Skeletal muscle tissue (tissue), 4 donors: ENCODE data around the gene EGR4. TPM values are rescaled to one million over a fixed set of nuclear protein-coding genes. Genes with fewer than 3 reads are reported as not detected.

Experiments
- H3K27ac ChIP-seq: one replicate; pipeline ENCODE4 v1.7.0; 2013; ENCODE audit warnings: mild to moderate bottlenecking, low read depth, low read length, inconsistent platforms
- H3K27me3 ChIP-seq, 3 donors: one replicate each; pipeline ENCODE4 v1.7.0; 2013; ENCODE audit warnings: low read length in 3 of 3; ENCODE audit not compliant: control insufficient read depth in 3 of 3, insufficient read depth in 3 of 3
- H3K36me3 ChIP-seq, 3 donors: one replicate each; pipeline ENCODE4 v1.7.0; 2013; ENCODE audit warnings: low read length in 3 of 3; ENCODE audit not compliant: control insufficient read depth in 3 of 3, insufficient read depth in 3 of 3
- H3K4me1 ChIP-seq, 3 donors: one replicate each; pipeline ENCODE4 v1.7.0; 2013; ENCODE audit warnings: low read length in 3 of 3, mild to moderate bottlenecking in 3 of 3; ENCODE audit not compliant: control insufficient read depth in 3 of 3, insufficient read depth in 3 of 3
- H3K4me3 ChIP-seq, 3 donors: one replicate each; pipeline ENCODE4 v1.7.0; 2013; ENCODE audit warnings: low read length in 3 of 3
- H3K9ac ChIP-seq, 3 donors: one replicate each; pipeline ENCODE4 v1.7.0; 2013; ENCODE audit warnings: low read length in 3 of 3, mild to moderate bottlenecking in 3 of 3, moderate library complexity in 2 of 3, low read depth in 1 of 3
- H3K9me3 ChIP-seq, 3 donors: one replicate each; pipeline ENCODE4 v1.7.0; 2013; ENCODE audit warnings: low read length in 3 of 3; ENCODE audit not compliant: control insufficient read depth in 3 of 3
- total RNA-seq: library from RNA; depleted of rRNA; stranded (reverse); fragments of >200 nt; gene quantifications from one replicate; pipeline ENCODE4 v1.2.3, GENCODE V29; 2014
- donor health status: Osteomylitis.

The EGR4 gene
- total RNA-seq, 1 donor from 2014 or later, result not detected

DNA sequence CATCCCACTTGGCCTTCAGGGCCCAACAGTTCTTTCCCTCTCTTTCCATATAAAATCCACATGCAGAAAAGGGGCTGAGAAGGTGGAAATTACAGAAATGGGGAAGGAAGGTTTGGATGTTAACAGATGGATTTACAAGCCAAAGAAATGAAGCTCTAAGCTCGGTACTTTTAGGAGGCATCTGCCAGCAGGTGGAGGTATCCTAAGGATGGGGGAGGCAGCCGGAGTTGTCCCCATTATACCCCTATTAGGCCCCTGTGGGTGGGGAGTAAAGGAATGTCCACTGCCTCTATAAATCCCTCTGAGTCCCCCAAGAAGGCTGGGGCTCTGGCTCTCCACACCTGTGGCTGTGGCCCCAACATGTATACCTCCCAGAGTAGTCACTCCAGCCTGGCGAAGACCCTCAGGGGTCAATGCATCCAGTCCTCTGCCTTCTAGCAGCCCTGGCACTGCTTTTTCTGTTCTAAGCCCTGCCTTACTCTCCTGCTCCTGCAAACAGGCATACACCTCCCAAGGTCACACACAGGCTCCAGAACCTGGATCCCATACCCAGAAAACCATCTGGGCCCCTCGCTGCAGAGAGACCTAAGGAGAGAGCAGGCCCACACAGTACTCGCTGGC, 10.3 kb downstream of the EGR4 start:
- Histone ChIP-seq H3K4me1 (peaks cover 4 to 9% (median 6%) of the 10 kb centered on the region in 3 donors), H3K4me3 (peak overlapping the region in 1 of 3 donors; percentile 52), H3K9me3 (no peaks in the 10 kb centered on the region), H3K9ac (no peak overlapping the region), H3K27ac (no peak overlapping the region), H3K36me3 (no peaks in the 10 kb centered on the region), H3K27me3 (peaks cover 34 to 38% (median 34%) of the 10 kb centered on the region in 3 donors)

DNA sequence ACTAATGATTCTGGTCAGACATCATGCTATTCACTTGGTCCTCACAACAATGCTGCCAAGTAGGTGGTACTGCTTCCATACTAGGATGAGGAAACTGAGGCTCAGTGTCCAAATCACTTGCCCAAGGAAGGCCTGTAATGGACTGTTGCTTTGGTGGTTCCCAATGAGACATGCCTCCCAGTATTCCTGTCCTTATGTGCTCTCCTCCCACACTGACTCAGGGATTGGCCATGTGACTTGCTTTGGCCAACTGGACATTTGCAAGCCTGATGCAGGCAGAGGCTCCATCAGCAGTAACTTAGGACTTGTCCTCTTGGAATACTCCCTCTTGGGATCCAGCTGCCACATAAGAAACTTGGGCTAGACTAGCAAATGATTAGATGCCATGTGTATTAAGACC, 12.1 kb downstream of the EGR4 start:
- Histone ChIP-seq H3K4me3 (no peak overlapping the region), H3K4me1 (peaks cover 4 to 9% (median 6%) of the 10 kb centered on the region in 3 donors), H3K27me3 (peaks cover 22 to 27% (median 22%) of the 10 kb centered on the region in 3 donors), H3K9me3 (no peaks in the 10 kb centered on the region), H3K36me3 (no peaks in the 10 kb centered on the region), H3K9ac (no peak overlapping the region), H3K27ac (no peak overlapping the region)

DNA sequence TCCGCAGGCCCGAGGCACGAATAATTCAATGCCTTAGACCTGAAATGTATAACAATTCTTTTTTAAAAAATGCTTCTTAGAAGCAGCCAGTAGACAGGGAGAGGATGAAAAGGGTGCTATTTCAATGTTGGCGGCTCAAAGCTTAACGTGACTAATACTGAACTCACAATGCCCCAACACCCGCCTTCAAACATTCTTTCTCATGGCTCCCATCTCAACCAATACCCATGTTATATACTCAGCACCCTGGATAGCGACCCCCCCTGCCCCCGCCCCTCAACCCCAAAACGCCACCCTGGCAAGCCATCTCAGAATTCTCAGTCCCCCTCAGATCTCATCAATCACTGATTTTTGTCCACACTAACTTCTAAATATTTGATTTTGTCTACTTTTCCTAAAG, 13.5 kb downstream of the EGR4 start:
- Histone ChIP-seq H3K4me1 (peaks cover 2 to 5% (median 4%) of the 10 kb centered on the region in 3 donors), H3K27ac (no peak overlapping the region), H3K27me3 (peaks cover 10 to 15% (median 11%) of the 10 kb centered on the region in 3 donors), H3K4me3 (no peak overlapping the region), H3K9ac (no peak overlapping the region), H3K36me3 (no peaks in the 10 kb centered on the region), H3K9me3 (no peaks in the 10 kb centered on the region)

DNA sequence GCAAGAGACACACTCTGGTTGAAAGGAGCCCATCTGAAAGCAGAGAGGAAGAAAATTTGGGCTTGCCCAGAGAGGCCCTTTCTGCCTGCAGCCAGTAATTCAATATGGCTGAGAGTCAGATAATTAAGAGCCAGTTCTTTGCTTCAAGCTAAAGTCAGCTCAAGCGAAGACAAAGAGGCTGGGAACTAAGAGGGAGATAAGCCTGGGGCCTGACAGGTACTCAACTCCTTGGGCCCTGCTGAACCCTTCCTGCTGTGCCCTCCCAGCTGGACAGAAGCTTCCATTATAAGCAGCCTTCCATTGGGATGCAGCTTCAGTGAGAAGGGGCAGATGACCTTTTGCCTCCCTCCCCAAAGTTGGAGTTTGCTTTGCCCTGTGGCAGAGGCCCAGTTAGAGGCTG, 21.1 kb downstream of the EGR4 start:
- H3K36me3 ChIP-seq, result no peaks in the 10 kb centered on the region
- no peak overlapping the region for H3K27ac ChIP-seq
- H3K27me3 ChIP-seq, result peaks cover 25 to 46% (median 33%) of the 10 kb centered on the region in 3 donors
- H3K4me1 ChIP-seq, result peaks cover 0 to 9% (median 4%) of the 10 kb centered on the region in 3 donors
- no peaks in the 10 kb centered on the region for H3K9me3 ChIP-seq
- H3K4me3 ChIP-seq, result no peak overlapping the region
- H3K9ac ChIP-seq, result no peak overlapping the region

DNA sequence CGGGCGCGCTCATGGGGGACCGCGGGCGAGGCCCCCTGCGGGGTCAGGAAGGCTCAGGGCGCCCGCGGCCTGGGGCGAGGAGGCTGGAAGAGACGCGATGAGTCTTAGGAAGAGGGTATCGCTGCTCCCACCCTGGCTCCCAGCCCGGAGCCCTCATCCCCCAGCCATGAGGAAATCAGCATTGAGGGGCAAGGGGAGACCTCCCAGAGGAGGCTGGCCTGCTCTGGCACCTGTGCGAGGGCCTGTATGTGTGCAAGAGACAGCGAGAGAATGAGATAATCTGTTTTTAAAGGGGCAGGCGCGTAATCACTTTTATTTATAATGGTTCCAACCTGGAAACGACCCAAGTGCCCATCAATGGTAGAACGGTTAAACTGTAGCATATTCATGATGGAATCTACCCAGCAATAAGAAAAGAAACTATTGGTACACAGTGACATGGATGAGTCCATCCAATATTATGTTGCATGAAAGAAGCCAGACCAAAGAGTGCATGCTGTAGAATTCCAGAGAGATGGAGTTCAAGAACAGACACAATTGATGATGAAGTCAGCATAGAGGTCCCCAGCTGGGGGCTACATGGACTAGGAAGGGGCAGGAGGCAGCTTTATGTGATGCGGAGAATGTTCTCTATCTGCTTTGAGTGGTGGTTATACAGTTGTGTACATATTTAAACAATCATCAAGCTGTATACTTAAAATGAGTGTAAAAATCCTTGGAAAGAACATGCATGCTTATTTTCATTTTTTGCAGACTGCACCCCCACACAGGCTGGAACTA, 23.5 kb downstream of the EGR4 start:
- Histone ChIP-seq H3K36me3 (no peaks in the 10 kb centered on the region), H3K9ac (no peak overlapping the region), H3K4me1 (peaks cover 0 to 9% (median 4%) of the 10 kb centered on the region in 3 donors), H3K27ac (no peak overlapping the region), H3K4me3 (no peak overlapping the region), H3K27me3 (peaks cover 39 to 62% (median 45%) of the 10 kb centered on the region in 3 donors), H3K9me3 (no peaks in the 10 kb centered on the region)

DNA sequence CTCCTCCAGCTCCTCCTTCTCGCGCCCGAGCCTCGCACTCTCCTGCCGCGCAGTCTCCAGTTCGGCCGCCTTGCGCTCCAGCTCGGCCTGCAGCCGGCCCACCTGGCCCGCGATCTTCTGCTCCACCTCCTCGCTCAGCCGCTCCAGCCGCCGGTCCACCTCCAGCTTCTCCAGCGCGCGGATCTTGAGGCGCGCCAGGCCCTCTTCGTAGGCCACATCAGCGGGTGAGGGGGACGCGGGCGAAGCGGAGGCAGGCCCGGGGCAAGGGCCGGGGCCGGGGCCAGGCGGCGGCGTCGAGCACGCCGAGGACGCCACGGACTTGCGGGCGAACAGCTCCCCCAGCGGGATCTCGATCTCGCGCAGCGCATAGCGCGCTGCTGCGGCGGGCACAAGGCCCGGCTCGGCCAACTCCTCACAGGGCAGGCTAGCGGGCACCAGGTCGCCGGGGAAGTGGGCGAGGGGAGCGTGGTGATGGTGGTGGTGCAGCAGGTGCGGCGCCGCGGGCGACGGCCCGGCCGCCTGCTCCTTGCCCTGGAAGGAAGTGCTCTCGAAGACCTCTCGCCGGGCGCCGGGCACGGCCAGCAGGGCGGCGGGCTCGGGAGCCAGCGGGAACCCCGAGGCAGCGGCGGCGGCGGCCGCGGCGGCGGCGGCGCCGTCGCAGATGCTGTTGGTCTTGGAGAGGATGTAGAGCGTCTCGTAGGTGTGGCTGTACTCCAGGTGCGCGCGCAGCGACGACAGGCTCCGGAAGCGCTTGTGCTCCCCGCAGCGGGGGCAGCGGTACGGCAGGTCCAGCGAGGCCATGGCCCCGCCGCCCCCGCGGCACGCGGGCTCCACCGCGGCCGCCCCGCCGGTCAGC, 24.3 kb downstream of the EGR4 start:
- Histone ChIP-seq H3K36me3 (no peaks in the 10 kb centered on the region), H3K4me3 (peak overlapping the region in 2 of 3 donors; percentile 29 to 36), H3K27ac (no peak overlapping the region), H3K27me3 (peaks cover 39 to 62% (median 45%) of the 10 kb centered on the region in 3 donors), H3K9ac (no peak overlapping the region), H3K4me1 (peaks cover 0 to 9% (median 4%) of the 10 kb centered on the region in 3 donors), H3K9me3 (no peaks in the 10 kb centered on the region)

DNA sequence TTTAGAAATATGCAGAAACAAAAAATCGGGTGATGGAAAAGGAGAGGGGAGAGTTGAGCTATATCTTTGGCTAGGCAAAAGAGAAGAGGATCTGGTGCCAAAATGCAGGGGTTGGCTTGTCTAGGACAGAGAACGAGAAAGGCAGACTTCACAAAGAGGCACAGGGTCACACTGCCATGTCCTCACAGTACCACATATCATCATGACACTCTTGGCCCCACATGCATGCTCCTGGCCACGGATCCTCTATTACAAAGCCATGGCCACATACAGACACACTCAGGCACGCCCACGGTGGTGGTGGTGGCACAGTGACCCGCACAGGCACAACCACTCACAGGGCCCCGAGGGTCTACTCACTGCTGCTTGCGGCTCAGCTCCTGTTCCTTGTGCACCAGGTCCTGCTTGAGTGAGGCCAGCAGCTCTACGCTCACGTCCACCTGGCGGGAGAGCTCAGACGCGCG, 24.9 kb downstream of the EGR4 start:
- H3K4me1 ChIP-seq, result peaks cover 0 to 9% (median 4%) of the 10 kb centered on the region in 3 donors
- H3K4me3 ChIP-seq, result peak overlapping the region in 2 of 3 donors; percentile 14 to 29
- peaks cover 39 to 65% (median 45%) of the 10 kb centered on the region in 3 donors for H3K27me3 ChIP-seq
- no peaks in the 10 kb centered on the region for H3K9me3 ChIP-seq
- no peaks in the 10 kb centered on the region for H3K36me3 ChIP-seq
- H3K9ac ChIP-seq, result no peak overlapping the region
- H3K27ac ChIP-seq, result no peak overlapping the region

DNA sequence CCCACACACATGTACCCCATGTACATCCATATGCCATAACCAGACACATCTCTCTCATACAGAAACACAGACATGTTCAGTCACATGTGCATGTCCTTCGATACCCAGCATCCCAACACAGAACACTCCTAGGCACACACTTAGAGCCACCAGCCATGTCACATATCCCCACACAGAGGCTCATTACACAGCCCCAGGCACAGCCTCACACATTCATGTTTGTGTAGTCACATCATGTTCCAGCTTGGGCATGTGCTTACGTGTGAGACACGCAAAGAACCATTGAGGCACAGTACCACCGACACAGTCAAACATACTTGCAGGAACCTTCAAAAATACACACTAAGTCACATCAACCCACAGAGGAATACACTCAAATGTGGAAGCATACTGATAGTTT, 26.3 kb downstream of the EGR4 start:
- Histone ChIP-seq H3K9ac (no peak overlapping the region), H3K27me3 (peaks cover 39 to 60% (median 45%) of the 10 kb centered on the region in 3 donors), H3K36me3 (no peaks in the 10 kb centered on the region), H3K27ac (no peak overlapping the region), H3K4me3 (no peak overlapping the region), H3K4me1 (peaks cover 0 to 9% (median 4%) of the 10 kb centered on the region in 3 donors), H3K9me3 (no peaks in the 10 kb centered on the region)

DNA sequence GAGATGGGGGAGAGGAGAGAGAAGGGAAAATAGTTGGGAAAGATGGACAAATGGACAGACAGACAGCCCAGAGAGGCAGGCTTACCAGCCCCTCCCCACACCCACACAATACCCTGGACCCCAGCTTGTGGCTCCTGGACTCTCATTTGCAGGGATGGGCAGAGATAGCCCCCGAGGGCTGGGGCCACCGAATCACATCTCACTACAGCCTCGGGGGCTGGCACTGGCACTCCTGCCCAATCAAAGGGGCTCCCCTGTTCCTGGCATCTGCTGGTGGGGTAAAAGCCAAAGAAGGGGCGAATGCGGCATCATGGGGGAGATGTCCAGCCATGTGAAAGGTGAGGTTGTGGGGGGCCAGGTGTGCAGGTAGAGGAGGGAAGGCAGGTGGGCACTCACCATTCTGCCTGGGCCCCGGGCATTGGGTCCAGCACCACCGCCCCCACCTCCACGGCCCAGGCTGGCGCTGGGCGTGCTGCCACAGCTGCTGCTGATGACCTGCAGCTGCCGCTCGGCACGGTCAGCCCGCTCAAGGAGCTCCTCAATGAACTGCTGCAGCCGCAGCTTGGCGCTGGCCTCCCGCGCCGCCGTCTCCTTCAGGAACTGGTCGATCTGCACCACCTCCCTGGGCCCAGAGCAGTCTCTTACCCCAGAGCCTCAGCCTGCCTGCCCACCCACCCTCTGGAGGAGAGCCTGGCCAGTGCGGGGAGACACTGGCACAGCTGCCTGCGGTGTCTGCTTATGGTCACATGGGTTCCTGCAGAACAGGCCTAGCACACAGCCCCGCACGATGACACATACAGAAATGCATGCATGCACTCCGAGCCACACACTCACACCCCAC, 27.1 kb downstream of the EGR4 start:
- Histone ChIP-seq H3K27ac (no peak overlapping the region), H3K4me1 (peaks cover 0 to 9% (median 4%) of the 10 kb centered on the region in 3 donors), H3K9me3 (no peaks in the 10 kb centered on the region), H3K36me3 (no peaks in the 10 kb centered on the region), H3K27me3 (peaks cover 39 to 58% (median 45%) of the 10 kb centered on the region in 3 donors), H3K4me3 (no peak overlapping the region), H3K9ac (no peak overlapping the region)
